ENCODE results near the gene DNM1L.

GRCh38 chr12:32651956-32652210 lies 27.2 kb upstream of the DNM1L start:
- TF ChIP-seq, protein P1, sequence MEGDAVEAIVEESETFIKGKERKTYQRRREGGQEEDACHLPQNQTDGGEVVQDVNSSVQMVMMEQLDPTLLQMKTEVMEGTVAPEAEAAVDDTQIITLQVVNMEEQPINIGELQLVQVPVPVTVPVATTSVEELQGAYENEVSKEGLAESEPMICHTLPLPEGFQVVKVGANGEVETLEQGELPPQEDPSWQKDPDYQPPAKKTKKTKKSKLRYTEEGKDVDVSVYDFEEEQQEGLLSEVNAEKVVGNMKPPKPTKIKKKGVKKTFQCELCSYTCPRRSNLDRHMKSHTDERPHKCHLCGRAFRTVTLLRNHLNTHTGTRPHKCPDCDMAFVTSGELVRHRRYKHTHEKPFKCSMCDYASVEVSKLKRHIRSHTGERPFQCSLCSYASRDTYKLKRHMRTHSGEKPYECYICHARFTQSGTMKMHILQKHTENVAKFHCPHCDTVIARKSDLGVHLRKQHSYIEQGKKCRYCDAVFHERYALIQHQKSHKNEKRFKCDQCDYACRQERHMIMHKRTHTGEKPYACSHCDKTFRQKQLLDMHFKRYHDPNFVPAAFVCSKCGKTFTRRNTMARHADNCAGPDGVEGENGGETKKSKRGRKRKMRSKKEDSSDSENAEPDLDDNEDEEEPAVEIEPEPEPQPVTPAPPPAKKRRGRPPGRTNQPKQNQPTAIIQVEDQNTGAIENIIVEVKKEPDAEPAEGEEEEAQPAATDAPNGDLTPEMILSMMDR (IDR thresholded peaks at IDR 0.05): no peak
- TF ChIP-seq POLR2AphosphoS5 (IDR thresholded peaks at IDR 0.05) (no peak), EP300 (IDR thresholded peaks at IDR 0.05) (no peak)

All from upper lobe of left lung (tissue), 4 donors.